Activated CD8-positive, alpha-beta T cell treated with anti-CD3 and anti-CD28 coated beads, Interleukin-2, amount 10 ng/mL, durations not matched to agents 7 days and 5 days (primary cell): ENCODE results near the gene NUPR1. TPM values are rescaled to one million over a fixed set of nuclear protein-coding genes. Genes with fewer than 3 reads are reported as not detected.
"Not testable (repeated sequence)": the region's sequence is repeated elsewhere in the genome, so short reads cannot be mapped to it uniquely, and the experiment has no call there.

Experiments used
- ATAC-seq: fragments of 150-1000 bp; cut with Tn5 transposase; one replicate; pipeline ENCODE4 v1.10.0; 2021; ENCODE audit warnings: moderate library complexity
- CTCF ChIA-PET: fragments of 350-600 bp; sonication (Branson Sonifier 250); formaldehyde crosslinking; loops from one replicate; lab custom pipeline; 2021; ENCODE audit warnings: antibody characterized with exemption; lab: Charles Lee
- POLR2A ChIA-PET: fragments of 350-600 bp; sonication (Branson Sonifier 250); formaldehyde crosslinking; loops from one replicate; lab custom pipeline; 2021; ENCODE audit warnings: antibody characterized with exemption; lab: Charles Lee
- DNase-seq: peaks from one replicate; pipeline ENCODE4 v3.0.0-alpha.2; 2020
- H3K27ac Mint-ChIP-seq: one replicate; pipeline ENCODE4 v1.8.0; 2021; ENCODE audit warnings: mild to moderate bottlenecking, mixed read lengths
- H3K27me3 Mint-ChIP-seq: one replicate; pipeline ENCODE4 v1.8.0; 2021; ENCODE audit warnings: low read depth, mixed read lengths
- H3K36me3 Mint-ChIP-seq: one replicate; pipeline ENCODE4 v1.8.0; 2021; ENCODE audit warnings: low read depth, mixed read lengths
- H3K4me1 Mint-ChIP-seq: one replicate; pipeline ENCODE4 v1.8.0; 2021; ENCODE audit warnings: low read depth, mixed read lengths
- H3K4me3 Mint-ChIP-seq: one replicate; pipeline ENCODE4 v1.8.0; 2021; ENCODE audit warnings: mild to moderate bottlenecking, mixed read lengths
- H3K9me3 Mint-ChIP-seq: one replicate; pipeline ENCODE4 v1.8.0; 2022; ENCODE audit warnings: mixed read lengths; ENCODE audit not compliant: insufficient read depth
- total RNA-seq, 2 experiments: library from RNA; stranded (reverse); gene quantifications; one replicate each; pipeline ENCODE4 v1.2.3, GENCODE V29; 2021

NUPR1 gene
- total RNA-seq, 2 experiments from 2014 or later, result not detected

GRCh38 chr16:28553776-28554633 is 15.2 kb upstream of the NUPR1 start, which contains the start of gene SGF29:
TSS of gene SGF29 (plus strand) at chr16:28553920. CDS start at chr16:28581070, 27,150 bp downstream.
- H3K36me3 Mint-ChIP-seq, result peaks cover 20% of the 10 kb centered on the region
- ChIA-PET CTCF (interaction anchor here (1.0 to 1.4 kb wide), 4 partner anchors 10 to 391 kb away, joined by 3 to 5 read pairs (median 3); no protein-coding TSS in a partner anchor), POLR2A (interaction anchor here (0.6 to 1.4 kb wide), 5 partner anchors 14 to 268 kb away, joined by 3 to 10 read pairs (median 4); partner anchors contain the start of gene APOBR)
- peak within 1 kb of the TSS; percentile 90 for H3K4me3 Mint-ChIP-seq
- H3K9me3 Mint-ChIP-seq, result no peaks in the 10 kb centered on the region
- peak within 1 kb of the TSS; percentile 98 for H3K27ac Mint-ChIP-seq
- H3K27me3 Mint-ChIP-seq, result peaks cover 3% of the 10 kb centered on the region
- peaks cover 28% of the 10 kb centered on the region for H3K4me1 Mint-ChIP-seq
- DNase-seq (peak; percentile 97), ATAC-seq (peak; percentile 91)

DNA sequence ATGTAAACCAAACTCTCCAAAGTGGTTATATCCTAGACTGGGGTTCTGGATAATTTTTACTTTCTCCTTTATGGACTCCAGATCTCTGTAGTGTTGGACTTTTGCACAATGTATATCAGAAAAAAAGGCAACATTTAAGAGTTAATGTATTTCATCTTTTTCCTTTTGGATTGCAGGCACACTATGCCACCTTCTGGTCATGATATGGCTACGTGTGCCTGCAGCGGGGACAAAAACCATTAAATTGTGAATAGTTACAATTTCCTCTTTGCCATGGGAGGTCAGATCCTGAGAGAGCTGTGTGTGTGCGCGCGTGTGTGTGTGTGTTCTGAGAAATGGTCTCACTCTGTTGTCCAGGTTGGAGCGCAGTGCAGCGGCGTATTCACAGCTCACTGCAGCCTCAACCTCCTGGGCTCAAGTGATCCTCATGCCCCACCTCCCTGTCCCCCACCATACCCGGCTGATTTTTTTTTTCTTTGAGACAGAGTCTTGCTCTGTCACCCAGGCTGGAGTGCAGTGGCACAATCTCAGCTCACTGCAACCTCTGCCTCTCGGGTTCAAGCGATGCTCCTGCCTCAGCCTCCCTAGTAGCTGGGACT is 10.6 kb upstream of the NUPR1 start:
- no peak overlapping the region for H3K27ac Mint-ChIP-seq
- peak overlapping the region; percentile 3 for H3K4me3 Mint-ChIP-seq
- CTCF ChIA-PET, result interaction anchor here (0.7 to 1.7 kb wide), 4 partner anchors 10 to 396 kb away, joined by 3 to 4 read pairs (median 3); no protein-coding TSS in a partner anchor
- DNase-seq (peak; percentile 41), ATAC-seq (no peak)
- H3K9me3 Mint-ChIP-seq, result no peaks in the 10 kb centered on the region
- peaks cover 15% of the 10 kb centered on the region for H3K4me1 Mint-ChIP-seq
- POLR2A ChIA-PET, result no interaction called here
- H3K36me3 Mint-ChIP-seq, result no peaks in the 10 kb centered on the region
- H3K27me3 Mint-ChIP-seq, result peaks cover 7% of the 10 kb centered on the region

GRCh38 chr16:28548306-28548802 is 9.6 kb upstream of the NUPR1 start:
- DNase-seq (no peak), ATAC-seq (no peak)
- POLR2A ChIA-PET, result no interaction called here
- peaks cover 12% of the 10 kb centered on the region for H3K4me1 Mint-ChIP-seq
- no peaks in the 10 kb centered on the region for H3K9me3 Mint-ChIP-seq
- CTCF ChIA-PET, result interaction anchor here (1.1 kb wide), 1 partner anchor 400 kb away, joined by 3 read pairs; no protein-coding TSS in a partner anchor
- H3K36me3 Mint-ChIP-seq, result no peaks in the 10 kb centered on the region
- H3K27ac Mint-ChIP-seq, result no peak overlapping the region
- peaks cover 7% of the 10 kb centered on the region for H3K27me3 Mint-ChIP-seq
- H3K4me3 Mint-ChIP-seq, result no peak overlapping the region

GRCh38 chr16:28546626-28547025 is 7.9 kb upstream of the NUPR1 start:
- Mint-ChIP-seq H3K27me3 (peaks cover 9% of the 10 kb centered on the region), H3K27ac (no peak overlapping the region), H3K9me3 (no peaks in the 10 kb centered on the region), H3K4me1 (peaks cover 12% of the 10 kb centered on the region), H3K36me3 (no peaks in the 10 kb centered on the region), H3K4me3 (no peak overlapping the region)
- no peak for DNase-seq
- ChIA-PET POLR2A (no interaction called here), CTCF (no interaction called here)
- ATAC-seq, result no peak

DNA sequence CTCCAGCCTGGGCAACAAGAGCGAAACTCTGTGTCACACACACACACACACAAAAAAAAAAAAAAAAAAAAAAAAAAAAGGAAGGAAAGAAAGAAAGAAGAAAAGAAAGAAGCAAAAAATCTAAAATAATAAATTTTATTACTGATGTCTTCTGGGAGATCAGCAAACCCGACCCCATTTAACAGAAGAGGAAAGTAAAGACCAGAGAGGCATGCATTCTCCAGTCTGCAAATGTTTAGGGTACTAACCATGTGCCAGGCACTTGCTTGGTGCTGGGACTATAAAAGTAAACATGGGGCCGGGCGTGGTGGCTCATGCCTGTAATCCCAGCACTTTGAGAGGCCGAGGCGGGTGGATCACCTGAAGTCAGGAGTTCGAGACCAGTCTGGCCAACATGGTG is 7.2 kb upstream of the NUPR1 start:
- H3K27ac Mint-ChIP-seq, H3K9me3 Mint-ChIP-seq, ATAC-seq, POLR2A ChIA-PET, CTCF ChIA-PET, H3K27me3 Mint-ChIP-seq, H3K36me3 Mint-ChIP-seq, DNase-seq, H3K4me3 Mint-ChIP-seq: not testable (repeated sequence)
- H3K4me1 Mint-ChIP-seq, result peaks cover 12% of the 10 kb centered on the region

GRCh38 chr16:28544998-28545397 is 6.2 kb upstream of the NUPR1 start:
- Mint-ChIP-seq H3K9me3 (no peaks in the 10 kb centered on the region), H3K36me3 (no peaks in the 10 kb centered on the region), H3K4me1 (peaks cover 15% of the 10 kb centered on the region), H3K4me3 (no peak overlapping the region), H3K27ac (no peak overlapping the region), H3K27me3 (peaks cover 9% of the 10 kb centered on the region)
- ATAC-seq, result no peak
- CTCF ChIA-PET, result no interaction called here
- DNase-seq, result no peak
- POLR2A ChIA-PET, result no interaction called here

GRCh38 chr16:28543072-28543471 is 4.3 kb upstream of the NUPR1 start:
- Mint-ChIP-seq H3K9me3 (no peaks in the 10 kb centered on the region), H3K36me3 (no peaks in the 10 kb centered on the region), H3K4me1 (peaks cover 10% of the 10 kb centered on the region), H3K27me3 (peaks cover 5% of the 10 kb centered on the region), H3K4me3 (no peak overlapping the region), H3K27ac (no peak overlapping the region)
- no peak for ATAC-seq
- ChIA-PET CTCF (no interaction called here), POLR2A (no interaction called here)
- no peak for DNase-seq

DNA sequence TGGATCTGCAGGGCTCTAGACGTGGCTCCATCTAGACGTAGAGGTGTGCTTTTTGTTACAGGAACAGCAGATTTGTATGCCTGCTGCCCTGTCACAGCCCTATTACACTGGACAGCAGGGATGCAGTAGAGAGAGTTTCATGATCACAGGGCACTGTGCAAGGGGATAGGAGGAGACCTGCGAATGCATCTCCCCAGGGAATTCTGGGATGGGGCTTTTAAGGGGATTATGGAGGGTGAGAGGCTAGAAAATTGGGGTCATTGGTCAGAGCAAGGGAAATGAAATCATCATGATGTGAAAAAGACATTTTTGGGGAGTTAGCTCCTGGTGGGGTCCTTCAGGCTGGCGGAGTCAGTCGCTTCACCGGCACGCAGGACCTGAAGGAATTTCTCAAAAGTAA is 3.9 kb upstream of the NUPR1 start:
- Mint-ChIP-seq H3K36me3 (no peaks in the 10 kb centered on the region), H3K4me3 (no peak overlapping the region), H3K27ac (peak overlapping the region; percentile 11), H3K9me3 (no peaks in the 10 kb centered on the region), H3K27me3 (peaks cover 5% of the 10 kb centered on the region), H3K4me1 (peaks cover 10% of the 10 kb centered on the region)
- CTCF ChIA-PET, result interaction anchor here (1.1 kb wide), 1 partner anchor 10 kb away, joined by 4 read pairs; no protein-coding TSS in a partner anchor
- ATAC-seq (no peak), DNase-seq (no peak)
- POLR2A ChIA-PET, result no interaction called here

DNA sequence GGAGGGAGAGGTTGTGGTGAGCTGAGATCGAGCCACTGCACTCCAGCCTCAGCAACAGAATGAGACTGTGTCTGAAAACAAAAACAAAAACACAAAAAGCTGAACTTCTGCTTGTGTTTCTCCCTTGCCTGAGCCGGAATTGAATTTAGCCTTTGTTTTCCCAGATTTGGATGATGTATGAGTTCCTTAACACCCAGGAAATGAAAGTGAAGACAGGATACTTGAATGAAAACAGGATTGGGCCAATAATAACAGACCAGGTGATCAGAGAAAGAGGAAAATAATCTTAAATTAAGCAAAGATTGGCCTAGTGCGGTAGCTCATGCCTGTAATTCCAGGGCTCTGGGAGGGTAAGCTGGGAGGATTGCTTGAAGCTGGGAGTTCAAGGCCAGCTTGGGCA is 1.6 kb upstream of the NUPR1 start:
- Mint-ChIP-seq H3K36me3 (no peaks in the 10 kb centered on the region), H3K27me3 (peaks cover 5% of the 10 kb centered on the region), H3K27ac (no peak overlapping the region), H3K4me1 (peaks cover 12% of the 10 kb centered on the region), H3K9me3 (no peaks in the 10 kb centered on the region), H3K4me3 (no peak overlapping the region)
- ChIA-PET CTCF (interaction anchor here (1.3 kb wide), 1 partner anchor 37 kb away, joined by 3 read pairs; no protein-coding TSS in a partner anchor), POLR2A (interaction anchor here (0.6 kb wide), 1 partner anchor 18 kb away, joined by 3 read pairs; no protein-coding TSS in a partner anchor)
- DNase-seq (no peak), ATAC-seq (no peak)

GRCh38 chr16:28537964-28538732 is 626 bp downstream of the NUPR1 start:
- ChIA-PET CTCF (no interaction called here), POLR2A (no interaction called here)
- DNase-seq, result no peak
- no peak overlapping the region for H3K27ac Mint-ChIP-seq
- H3K4me3 Mint-ChIP-seq, result no peak overlapping the region
- peaks cover 2% of the 10 kb centered on the region for H3K27me3 Mint-ChIP-seq
- no peaks in the 10 kb centered on the region for H3K36me3 Mint-ChIP-seq
- H3K9me3 Mint-ChIP-seq, result no peaks in the 10 kb centered on the region
- H3K4me1 Mint-ChIP-seq, result peaks cover 23% of the 10 kb centered on the region
- no peak for ATAC-seq

DNA sequence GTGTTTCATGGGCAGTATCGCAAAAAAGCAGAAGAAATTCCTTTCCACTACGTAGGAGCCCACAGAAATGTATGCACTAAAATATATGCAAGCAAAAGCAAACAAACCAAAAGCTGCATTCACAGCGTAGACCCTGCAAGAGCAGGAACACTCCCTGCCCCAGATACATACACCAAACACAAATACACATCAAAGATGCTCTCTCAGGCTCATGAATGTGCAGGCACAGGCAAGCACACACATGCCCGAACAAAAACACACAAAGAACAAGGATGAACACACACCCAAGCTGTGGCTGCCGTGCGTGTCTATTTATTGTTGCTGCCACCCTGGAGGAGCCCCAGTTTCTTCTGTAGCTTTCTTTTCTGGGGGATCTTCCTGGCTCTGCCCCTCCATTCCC is 1.7 kb downstream of the NUPR1 start:
- CTCF ChIA-PET, result no interaction called here
- peaks cover 17% of the 10 kb centered on the region for H3K4me1 Mint-ChIP-seq
- no peak for ATAC-seq
- H3K9me3 Mint-ChIP-seq, result no peaks in the 10 kb centered on the region
- POLR2A ChIA-PET, result no interaction called here
- no peak overlapping the region for H3K27ac Mint-ChIP-seq
- H3K27me3 Mint-ChIP-seq, result no peaks in the 10 kb centered on the region
- DNase-seq, result no peak
- H3K4me3 Mint-ChIP-seq, result no peak overlapping the region
- H3K36me3 Mint-ChIP-seq, result no peaks in the 10 kb centered on the region
